Lower leg skin (tissue), 3 donors: ENCODE data around the gene SIGLEC10.

Experiments used
- CTCF ChIP-seq, 3 donors: fragments of 450-650 bp; IDR thresholded peaks; one replicate each; pipeline ENCODE4 v1.5.1; 2016; ENCODE audit warnings: antibody characterized with exemption in 3 of 3, mild to moderate bottlenecking in 3 of 3, moderate library complexity in 2 of 3
- POLR2A ChIP-seq, 2 donors: fragments of 450-650 bp; IDR thresholded peaks; one replicate each; pipeline ENCODE4 v1.6.1; 2016 to 2017; ENCODE audit warnings: antibody characterized with exemption in 2 of 2, mild to moderate bottlenecking in 1 of 2, moderate library complexity in 1 of 2

- TF ChIP-seq CTCF (IDR thresholded peaks at IDR 0.05) (no peak), POLR2A (IDR thresholded peaks at IDR 0.05) (no peak)
These were observed 31.1 kb upstream of the SIGLEC10 start for GRCh38 chr19:51448411-51449016.
